SK-N-SH treated with all-trans-retinoic acid at 6 μM for 48 hours (cell line): ENCODE results near the gene PTCH1.

Experiments
- ARNTL ChIP-seq: fragments of 450-650 bp; formaldehyde crosslinking; IDR thresholded peaks from 2 replicates; pipeline ENCODE4 v1.5.0; 2020; ENCODE audit warnings: low read depth, mild to moderate bottlenecking, moderate library complexity, borderline replicate concordance
- BACH2 ChIP-seq: fragments of 250-450 bp; sonication (Bioruptor Pico); IDR thresholded peaks from 2 replicates; pipeline ENCODE4 v1.9.0; 2021; ENCODE audit warnings: mild to moderate bottlenecking, borderline replicate concordance
- RARB ChIP-seq: fragments of 250-450 bp; sonication (Bioruptor Pico); IDR thresholded peaks from 2 replicates; pipeline ENCODE4 v1.8.0; 2021; ENCODE audit warnings: mild to moderate bottlenecking, moderate library complexity
- TOX ChIP-seq: fragments of 250-450 bp; sonication (Bioruptor Pico); IDR thresholded peaks from 2 replicates; pipeline ENCODE4 v1.8.0; 2021; ENCODE audit warnings: mild to moderate bottlenecking, moderate library complexity, borderline replicate concordance
- ZFP3 ChIP-seq: fragments of 250-450 bp; sonication (Bioruptor Pico); IDR thresholded peaks from 2 replicates; pipeline ENCODE4 v1.5.0; 2020; ENCODE audit warnings: mild to moderate bottlenecking, moderate library complexity
- ZNF70 ChIP-seq: fragments of 450-650 bp; formaldehyde crosslinking; IDR thresholded peaks from 2 replicates; pipeline ENCODE4 v1.5.0; 2020; ENCODE audit warnings: mild to moderate bottlenecking, moderate library complexity
- TF ChIP-seq, protein P1 (sequence below): fragments of 250-450 bp; sonication (Bioruptor Pico); IDR thresholded peaks from 2 replicates; pipeline ENCODE4 v1.5.1; 2020; ENCODE audit warnings: low read depth, mild to moderate bottlenecking, moderate library complexity

DNA sequence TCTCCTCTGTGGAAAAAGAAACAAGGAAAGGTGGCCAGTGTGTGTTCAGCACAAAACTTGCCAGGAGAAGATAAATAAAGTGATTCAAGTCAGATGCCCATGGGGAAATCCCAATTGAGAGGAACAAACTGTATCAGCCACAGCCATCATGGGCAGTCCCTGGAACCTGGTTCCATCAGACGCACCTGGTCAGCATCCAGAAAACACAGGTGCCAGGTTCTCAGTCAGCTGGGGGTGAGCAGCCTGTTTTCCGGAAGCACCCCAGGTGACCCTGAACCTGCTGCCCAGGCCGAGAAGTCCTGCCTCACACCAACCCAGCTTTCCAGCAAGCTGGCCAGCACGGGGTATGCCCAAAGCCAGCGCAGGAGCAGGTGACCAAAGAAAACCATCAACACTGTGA is 30.5 kb downstream of the PTCH1 start:
- no peak for TF ChIP-seq ZNF70
- TF ChIP-seq ARNTL (CRISPR knock-in tag): no peak
- no peak for TF ChIP-seq TOX (CRISPR knock-in tag)
- TF ChIP-seq BACH2 (CRISPR knock-in tag): no peak
- no peak for TF ChIP-seq ZFP3 (CRISPR knock-in tag)
- TF ChIP-seq RARB (CRISPR knock-in tag): no peak
- TF ChIP-seq, protein P1, sequence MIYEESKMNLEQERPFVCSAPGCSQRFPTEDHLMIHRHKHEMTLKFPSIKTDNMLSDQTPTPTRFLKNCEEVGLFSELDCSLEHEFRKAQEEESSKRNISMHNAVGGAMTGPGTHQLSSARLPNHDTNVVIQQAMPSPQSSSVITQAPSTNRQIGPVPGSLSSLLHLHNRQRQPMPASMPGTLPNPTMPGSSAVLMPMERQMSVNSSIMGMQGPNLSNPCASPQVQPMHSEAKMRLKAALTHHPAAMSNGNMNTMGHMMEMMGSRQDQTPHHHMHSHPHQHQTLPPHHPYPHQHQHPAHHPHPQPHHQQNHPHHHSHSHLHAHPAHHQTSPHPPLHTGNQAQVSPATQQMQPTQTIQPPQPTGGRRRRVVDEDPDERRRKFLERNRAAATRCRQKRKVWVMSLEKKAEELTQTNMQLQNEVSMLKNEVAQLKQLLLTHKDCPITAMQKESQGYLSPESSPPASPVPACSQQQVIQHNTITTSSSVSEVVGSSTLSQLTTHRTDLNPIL (CRISPR knock-in tag): no peak
